GM19372 (cell line): ENCODE measurements around the gene CBARP.

ENCODE experiments used
- ATAC-seq: cut with Tn5 transposase; IDR thresholded peaks from one replicate; pipeline ENCODE4 v1.9.1; 2021; ENCODE audit warnings: mild to moderate bottlenecking, low read depth, moderate library complexity; ENCODE audit not compliant: unreplicated experiment

The CBARP gene

DNA sequence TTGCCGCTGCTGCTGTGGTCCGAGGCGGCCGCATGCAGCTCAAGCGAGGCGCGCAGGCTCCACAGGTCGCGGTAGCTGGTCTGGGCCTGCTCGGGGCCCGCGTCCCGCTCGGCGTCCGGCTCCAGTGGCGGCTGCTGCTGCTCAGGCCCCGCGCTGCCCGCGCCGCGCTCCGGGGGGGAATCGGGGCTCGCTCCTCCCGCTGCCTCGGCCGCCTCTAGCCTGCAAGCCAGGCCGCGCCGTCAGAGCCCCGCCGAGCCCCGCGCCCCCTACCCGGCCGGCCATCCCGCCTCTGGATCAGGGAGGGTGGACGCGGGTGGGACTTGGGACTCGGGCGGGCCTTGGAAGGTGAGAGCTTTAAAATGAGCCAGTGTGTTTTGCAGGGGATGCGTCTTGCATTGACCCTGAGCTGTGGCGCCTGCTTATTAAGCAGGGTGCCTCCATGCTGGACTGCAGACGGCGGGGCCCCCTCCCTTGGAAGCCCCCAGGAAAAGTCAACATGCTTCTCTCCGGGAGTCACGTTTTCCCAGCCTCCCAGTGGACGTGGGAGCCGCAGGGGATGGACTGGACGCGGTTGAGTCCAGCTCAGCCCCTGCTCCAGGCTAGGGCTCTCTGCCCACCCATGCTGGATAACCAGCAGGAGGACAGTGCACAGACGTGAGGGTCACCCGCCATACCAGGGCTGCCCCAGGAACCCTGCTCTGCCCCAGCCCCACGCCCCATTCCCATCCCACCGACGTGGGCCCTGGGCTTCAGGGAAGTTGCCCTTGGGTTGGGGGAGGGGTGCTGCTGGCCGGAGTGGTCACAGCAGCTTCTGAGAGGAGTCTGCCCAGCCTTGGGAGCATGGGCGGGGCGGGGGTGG is 7.7 kb downstream of the CBARP start:
- no peak for ATAC-seq

DNA sequence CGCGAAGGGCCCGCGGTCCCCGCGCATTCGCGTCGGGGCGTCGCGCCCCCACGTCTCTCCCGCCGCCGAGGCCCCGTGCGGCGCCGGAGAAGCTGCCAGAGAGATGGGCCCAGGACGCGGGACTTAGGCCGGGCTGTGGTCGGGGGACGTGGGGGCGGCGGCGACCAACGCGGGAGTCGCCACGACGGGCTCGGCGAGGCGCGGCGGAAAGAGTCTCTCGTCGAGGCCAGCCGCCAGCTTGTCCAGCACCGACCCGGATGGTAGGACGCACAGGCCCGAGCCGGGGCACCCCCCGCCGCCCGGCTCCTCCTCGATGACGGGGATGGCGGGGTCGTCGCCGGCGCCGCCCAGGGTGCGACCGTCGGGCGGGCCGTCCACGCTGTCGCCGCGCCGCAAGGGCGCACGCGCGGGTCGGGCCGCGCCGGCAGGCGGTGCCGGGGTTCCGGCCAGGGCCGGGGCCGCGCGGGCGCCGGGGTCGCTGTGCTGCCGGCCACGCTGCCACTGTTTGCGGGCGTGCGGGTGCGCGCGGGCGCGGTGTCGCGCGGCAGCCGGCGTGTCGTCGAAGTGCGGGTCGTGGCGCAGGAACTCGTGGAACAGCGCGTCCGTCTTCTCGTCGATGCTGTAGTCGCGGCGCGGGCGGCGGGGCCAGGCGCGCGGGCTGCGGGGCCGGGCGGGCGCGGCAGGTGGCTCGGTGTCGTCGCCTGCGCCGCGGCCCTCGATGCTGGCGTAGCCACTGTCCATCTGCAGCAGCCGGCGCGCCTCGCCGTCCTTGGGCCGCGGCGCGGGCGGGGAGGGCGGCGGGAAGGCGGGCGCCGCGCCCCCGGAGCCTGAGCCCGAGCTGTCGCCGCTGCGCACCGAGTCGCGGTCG is 8.5 kb downstream of the CBARP start:
- ATAC-seq, result no peak

DNA sequence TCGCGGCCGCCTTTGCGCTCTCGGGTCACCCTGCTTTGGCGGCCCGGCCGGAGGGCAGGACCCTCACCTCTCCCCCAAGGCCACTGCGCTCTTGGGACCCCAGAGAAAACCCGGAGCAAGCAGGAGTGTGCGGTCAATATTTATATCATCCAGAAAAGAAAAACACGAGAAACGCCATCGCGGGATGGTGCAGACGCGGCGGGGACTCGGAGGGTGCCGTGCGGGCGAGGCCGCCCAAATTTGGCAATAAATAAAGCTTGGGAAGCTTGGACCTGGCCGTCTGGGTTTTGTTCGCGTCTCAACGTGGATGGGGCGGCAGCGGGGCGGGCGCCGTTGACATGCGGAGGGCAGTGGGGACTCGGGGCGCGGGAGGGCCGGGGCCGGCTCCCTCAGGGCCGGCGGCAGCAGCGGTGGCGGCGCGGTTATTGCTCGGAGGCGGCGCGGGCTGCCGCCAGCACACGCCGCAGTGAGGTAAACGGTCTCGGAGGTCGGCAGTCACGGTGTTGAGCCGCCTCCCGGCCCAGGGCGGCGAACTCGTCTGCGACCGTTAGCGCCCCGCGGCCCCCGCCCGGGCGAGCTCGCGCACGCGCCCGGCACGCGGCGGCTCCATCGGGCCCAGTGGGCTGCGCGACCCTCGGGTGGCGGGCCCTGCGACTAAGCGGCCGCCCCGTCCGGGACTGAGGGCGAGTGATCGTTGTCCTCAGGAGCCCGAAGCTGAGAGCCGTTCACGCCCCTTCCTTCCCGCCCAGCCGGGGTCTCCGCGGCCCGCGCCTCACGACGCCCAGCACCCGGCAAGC is 9.4 kb downstream of the CBARP start:
- no peak for ATAC-seq

DNA sequence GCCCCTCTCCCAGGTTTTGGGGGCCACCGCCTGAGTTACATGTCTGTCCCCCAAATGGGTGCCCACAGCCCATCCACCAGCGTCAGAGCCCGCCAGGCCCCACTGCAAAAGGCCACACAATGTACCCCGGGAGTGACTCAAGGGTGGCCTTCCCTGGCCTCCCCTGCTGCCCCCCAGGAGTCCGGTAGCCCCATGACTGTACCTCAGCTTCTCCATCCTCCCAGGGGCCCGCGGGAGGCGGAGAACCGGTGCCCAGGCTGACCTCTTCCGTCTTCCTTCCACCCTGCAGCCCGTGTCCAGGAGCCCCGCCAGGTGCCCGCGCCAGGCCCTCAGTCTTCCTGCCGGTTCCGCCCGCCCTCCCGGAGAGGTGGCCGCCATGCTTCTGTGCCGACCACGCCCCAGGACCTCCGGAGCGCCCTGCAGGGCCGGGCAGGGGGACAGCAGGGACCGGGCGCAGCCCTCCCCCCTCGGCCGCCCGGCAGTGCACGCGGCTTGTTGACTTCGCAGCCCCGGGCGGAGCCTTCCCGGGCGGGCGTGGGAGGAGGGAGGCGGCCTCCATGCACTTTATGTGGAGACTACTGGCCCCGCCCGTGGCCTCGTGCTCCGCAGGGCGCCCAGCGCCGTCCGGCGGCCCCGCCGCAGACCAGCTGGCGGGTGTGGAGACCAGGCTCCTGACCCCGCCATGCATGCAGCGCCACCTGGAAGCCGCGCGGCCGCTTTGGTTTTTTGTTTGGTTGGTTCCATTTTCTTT is 10.3 kb downstream of the CBARP start:
- no peak for ATAC-seq

DNA sequence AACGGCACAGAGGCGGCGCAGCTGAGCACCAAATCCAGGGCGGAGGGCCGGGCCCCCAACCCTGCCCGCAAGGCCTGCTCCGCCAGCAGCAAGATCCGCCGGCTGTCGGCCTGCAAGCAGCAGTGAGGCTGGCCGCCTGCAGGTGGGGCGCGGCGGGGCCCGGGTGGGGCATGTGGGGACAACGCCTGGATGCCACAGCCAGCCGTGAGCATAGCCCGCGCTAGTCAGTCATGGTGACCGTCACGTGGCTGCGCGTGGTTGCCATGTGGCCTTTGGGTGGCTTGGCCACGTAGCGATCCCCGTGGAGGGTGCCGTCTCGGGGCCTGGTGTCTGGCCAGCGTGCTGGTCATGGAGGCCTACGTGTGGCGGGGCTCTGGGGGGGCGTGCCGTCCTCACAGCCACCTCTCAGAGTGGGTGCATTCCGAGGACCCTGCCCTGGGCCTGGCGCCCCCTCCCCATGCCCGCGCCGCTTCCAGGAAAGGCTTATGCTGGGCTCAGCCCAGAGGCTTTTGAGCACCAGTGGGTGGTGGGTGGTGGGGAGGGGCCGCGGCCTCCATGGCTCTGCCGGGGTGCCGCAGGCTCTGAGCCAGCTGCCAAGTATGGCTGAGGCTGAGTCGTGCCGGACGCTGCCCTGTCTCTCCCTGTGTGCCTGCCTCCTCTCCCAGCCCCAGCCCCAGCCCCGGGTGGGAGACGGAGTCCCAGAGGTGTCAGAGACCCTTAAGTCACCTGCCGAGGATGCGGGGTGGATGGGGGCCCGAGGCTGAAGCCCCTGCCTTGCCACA is 11.1 kb downstream of the CBARP start:
- ATAC-seq, result no peak

DNA sequence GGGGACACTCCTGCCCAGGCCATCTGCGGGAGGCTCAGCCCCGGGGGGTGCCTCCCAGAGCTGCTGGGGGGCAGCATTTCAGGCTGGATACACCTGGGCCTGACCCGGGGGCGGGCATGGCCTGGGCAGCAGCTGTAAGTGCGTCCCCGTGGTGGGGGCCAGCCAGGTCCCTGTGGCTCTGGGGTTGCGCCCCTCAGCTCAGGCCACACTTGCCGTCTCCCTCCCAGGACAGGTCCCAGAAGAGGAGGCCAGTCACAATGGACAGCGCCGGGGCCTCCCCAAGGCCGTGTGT is 11.6 kb downstream of the CBARP start:
- no peak for ATAC-seq

DNA sequence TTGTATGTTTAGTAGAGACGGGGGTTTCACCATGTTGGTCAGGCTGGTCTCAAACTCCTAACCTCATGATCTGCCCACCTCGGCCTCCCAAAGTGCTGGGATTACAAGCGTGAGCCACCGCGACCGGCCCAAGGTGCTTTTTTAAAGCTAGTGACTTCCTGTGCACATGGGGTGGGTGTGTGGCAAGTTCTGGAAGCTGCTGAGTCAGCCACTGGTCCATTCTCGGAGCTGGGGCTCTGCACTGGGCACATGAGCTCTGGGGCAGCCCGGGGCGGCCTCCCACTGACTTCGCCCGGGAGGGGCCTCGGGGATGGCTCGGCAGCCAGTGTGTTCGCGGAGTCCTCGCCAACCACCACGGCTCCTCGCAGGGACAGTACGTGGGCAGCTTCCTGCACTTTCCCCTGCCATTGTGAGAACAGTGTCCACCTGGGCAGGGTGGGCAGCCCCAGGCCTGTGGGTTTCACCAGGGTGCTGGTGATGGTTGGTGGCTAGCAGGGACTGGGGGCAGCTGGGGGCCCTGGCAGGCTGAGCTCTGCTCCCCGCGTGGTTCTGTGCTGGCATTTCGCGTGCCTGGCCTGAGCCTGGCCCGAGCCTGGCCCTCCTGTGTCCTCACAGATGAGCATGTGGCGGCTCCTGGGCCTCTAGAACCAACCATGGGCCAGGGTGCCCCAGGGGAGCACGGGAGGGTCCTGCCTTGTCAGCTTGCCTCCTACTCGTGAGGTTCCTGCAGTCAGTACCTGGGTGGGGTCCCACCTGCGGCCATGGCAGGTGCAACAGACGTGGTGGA is 12.2 kb downstream of the CBARP start:
- ATAC-seq, result no peak

DNA sequence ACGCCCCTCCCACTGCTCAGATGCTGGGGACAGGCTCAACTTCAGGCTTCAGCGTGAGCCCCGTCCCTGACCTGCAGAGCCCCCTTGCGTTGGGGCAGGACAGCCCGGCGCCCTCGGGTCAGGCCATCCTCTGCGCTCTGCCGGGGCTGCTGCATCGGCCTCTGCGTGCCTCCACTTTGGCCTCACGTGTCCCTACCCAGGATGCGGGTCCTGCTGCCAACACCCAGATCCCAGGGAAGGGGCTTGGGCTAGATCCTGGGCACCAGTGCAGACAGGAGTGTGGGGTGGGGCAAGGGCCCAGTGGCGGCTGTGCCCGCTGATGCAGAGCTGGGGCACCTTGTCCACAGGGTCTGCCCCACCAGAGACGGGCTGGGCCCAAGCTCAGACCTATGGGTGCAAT is 13.0 kb downstream of the CBARP start:
- ATAC-seq, result no peak

DNA sequence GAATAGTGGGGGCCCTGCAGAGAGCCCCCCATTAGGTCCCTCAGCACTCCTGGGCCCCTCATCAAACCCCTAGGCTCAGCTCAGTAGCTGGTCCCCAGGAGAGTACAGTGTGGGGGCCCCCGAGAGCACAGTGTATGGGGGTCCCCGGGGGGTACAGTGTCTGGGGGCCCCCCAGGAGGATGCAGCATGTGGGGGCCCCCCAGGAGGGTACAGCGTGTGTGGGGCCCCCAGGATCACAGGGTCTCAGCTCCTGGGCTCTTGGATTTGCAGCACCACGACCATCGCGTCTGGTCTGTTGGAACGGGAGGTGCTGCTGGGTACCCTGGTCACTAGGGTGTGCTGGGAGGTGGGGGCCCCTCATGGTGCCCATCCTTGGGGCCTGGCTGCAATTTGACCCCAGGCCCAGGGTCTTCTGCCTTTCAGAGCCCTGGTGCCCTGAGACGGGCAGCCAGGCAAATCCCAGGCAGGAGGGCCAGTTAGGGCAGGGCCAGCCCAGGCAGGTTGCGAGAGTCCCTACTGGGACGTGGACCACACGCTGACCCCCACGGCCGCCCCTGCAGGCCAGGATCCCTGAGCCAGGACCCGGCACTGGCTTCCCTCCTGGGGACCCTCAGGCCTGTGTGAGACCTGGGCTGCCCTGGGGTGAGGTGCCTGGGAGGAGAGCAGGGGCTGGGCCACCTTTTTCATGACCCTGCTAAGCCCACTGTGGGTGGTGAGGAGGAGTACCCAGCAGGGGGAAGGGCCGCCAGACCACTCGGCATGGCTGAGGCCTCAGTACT is 13.6 kb downstream of the CBARP start:
- ATAC-seq, result no peak

DNA sequence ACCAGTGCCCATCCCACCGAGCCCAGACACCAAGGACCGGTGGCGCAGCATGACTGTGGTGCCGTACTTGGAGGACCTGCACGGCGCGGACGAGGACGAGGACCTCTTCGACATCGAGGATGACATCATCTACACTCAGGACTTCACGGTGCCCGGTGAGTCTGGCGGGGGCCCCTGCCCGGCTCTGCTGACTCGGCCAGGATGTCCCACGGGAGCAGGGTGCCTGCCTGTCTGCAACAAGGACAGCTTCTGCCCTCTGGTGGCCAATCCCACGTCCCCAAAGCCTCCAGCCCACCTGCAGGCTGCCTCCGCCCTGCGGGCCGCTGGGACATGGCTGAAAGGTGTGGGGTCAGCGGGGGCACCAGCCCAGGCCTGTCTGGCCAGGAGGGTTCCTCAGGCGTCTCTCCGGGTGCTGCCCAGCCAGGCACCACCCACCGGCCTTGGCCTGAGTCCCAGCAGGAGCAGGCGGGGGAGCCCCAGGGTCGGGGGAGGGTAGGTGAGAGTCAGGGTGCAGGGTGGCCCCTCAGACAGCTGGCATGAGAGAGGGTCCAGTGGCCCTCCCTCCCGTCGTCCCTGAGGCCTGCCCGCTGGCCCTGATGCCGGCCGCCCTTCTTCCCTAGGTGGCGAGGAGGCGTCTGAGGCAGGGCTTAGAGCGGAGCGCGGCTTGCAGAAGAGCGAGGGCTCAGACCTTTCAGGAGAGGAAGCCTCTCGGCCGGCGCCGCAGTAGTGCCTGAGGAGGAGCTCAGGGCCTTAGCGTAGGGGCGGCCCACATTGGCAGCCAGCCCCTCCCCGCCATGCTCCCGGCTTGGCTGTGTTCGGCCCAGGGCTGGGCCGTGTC is 14.6 kb downstream of the CBARP start:
- no peak for ATAC-seq

DNA sequence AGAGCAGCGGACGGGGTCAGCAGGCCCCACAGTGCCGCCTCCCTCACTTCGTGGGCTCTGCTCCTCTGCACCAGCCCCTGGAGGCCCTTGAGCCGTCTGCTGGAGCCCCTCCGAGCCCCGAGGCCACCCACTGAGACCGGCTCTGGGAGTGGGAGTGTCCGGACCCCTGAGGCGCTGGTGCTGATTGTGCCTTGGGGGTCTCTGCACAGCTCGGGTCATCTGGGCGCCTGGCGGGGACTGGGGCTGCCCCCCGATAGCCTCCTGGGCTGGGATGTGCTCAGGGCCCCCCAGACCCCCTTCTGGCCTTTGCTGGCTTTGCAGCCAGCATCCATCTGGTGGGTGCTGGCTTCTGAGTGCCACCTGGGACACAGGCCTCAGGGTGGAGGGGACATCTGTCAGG is 15.4 kb downstream of the CBARP start:
- ATAC-seq, result no peak

DNA sequence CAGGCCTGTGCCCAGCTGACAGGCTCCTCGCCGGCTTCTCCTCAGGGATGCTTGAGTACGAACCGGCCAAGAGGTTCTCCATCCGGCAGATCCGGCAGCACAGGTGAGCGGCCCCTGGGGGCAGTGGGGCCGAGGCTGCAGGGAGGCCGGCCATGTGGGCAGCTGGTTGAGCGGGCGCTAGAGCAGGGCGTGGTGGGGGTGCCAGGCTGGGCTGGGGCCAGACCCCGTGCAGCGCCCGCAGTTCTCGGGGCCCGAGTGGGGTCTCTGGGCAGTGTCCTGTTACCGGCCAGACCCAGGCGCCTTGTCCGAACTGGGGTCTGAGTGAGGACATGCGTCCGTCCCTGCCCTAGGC is 15.9 kb downstream of the CBARP start:
- ATAC-seq, result no peak

DNA sequence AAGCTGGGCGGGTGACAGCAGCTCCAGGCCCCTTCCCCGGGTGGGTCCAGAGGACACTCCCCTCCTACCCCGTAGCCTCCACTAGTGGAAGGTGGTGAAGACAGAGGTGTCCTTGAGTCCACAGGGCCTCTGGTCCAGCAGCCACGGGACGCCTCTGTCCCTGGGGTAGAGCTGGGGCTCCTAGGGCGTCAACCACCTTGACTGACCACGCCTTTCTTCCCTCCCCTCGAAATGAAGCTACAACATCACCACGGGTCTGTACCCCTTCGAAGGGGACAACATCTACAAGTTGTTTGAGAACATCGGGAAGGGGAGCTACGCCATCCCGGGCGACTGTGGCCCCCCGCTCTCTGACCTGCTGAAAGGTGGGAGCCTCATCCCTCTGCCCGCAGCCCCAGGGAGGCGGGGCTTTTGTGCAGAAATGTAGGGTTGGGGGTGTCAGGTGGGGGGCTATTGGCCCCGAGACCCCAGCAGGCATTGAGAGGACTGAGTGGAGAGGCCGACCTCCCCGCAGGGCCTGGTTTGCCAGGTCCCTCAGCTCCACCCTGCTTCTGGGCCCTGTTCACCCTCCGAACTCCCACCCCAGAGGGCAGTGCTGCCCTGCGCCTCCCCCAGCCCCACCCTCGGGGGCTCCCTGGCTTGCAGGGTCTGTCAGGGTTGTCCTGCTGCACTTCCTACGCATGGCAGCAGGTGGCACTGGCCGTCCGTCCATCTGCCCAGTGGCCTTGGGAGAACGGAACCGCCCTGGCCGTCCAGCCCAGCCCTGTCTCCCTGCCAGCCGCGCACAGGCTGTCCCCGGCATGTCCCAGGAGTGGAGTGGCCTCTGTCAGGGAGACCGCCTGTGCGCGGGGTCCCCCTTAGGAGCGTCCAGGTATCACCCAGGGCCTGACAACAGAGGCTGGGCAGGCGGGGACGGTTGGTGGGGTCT is 16.6 kb downstream of the CBARP start:
- no peak for ATAC-seq

DNA sequence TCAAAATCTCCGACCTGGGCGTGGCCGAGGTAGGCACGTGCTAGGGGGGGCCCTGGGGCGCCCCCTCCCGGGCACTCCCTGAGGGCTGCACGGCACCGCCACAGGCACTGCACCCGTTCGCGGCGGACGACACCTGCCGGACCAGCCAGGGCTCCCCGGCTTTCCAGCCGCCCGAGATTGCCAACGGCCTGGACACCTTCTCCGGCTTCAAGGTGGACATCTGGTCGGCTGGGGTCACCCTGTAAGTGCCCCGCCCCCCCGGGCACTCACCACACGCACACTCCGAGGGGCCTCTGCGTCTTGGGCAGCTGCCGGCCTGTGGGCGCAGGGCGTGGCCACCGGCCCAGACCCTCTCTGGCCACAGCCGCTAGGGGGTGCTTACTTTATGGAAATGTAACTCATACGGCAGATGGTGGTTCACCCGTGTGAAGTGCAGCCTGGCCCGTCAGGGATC is 17.3 kb downstream of the CBARP start:
- ATAC-seq, result no peak

DNA sequence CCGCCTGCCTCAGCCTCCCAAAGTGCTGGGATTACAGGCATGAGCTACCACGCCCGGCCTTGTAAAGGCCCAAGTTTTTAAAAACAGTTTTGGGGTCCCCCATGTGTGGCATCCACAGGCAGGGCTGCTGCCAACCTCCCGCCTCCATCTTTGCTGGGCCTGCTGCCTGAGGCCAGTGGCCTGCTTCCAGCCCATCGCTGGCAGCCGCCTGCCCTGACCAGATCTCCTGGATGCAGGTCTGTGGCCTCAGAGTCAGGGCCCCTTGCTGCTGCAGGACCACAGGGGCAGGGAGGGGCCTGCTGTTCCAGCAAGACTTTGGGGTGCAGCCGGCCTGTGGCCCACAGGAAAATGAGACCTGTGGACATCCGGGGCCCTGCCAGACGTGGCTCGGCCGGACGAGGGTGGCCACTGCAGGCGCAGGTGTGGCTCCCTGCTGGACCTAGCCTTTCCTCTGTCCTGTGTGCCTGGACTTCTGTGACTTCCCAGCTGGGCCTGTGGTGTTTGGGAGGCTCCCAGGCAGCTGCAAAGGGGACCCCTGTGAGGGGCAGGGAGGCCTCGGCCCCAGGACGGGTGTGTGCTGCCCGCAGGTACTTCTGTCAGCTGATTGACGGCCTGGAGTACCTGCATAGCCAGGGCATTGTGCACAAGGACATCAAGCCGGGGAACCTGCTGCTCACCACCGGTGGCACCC is 17.9 kb downstream of the CBARP start:
- no peak for ATAC-seq
